ENCODE results near the gene SSTR3.
"Not testable (repeated sequence)": the region's sequence is repeated elsewhere in the genome, so short reads cannot be mapped to it uniquely, and the experiment has no call there.

SSTR3 gene

GRCh38 chr22:37253126-37253660 lies 40.9 kb upstream of the SSTR3 start:
- H2BK120ac ChIP-seq (ENCODE audit: low read depth, low read length), result no peak overlapping the region
- H3K27ac ChIP-seq (ENCODE audit: low read depth, low read length), result no peak overlapping the region
- no peak for DNase-seq
- no peak overlapping the region for H2BK5ac ChIP-seq (ENCODE audit: low read length)
- H3K4ac ChIP-seq (ENCODE audit: low read depth, low read length), result no peak overlapping the region
- no peak overlapping the region for H3K23ac ChIP-seq (ENCODE audit: low read length)
- no peak overlapping the region for H4K5ac ChIP-seq (ENCODE audit: low read length)
- no peak overlapping the region for H3K18ac ChIP-seq (ENCODE audit: low read length)
- H3K79me2 ChIP-seq (ENCODE audit: control insufficient read depth, insufficient read depth, low read length), result no peaks in the 10 kb centered on the region
- H3K36me3 ChIP-seq (ENCODE audit: control insufficient read depth, insufficient read depth, low read length), result no peaks in the 10 kb centered on the region
- no CpG with 5 or more reads among the region's 7 CpGs for WGBS (ENCODE audit: extremely low coverage, insufficient coverage, low lambda C conversion rate)
- H3K79me1 ChIP-seq (ENCODE audit: low read length), result no peaks in the 10 kb centered on the region
- no peaks in the 10 kb centered on the region for H3K4me1 ChIP-seq (ENCODE audit: control insufficient read depth, low read depth, low read length)
- no peak overlapping the region for H2BK15ac ChIP-seq (replicated peaks; ENCODE audit: low read depth)
- no peak overlapping the region for H3K4me2 ChIP-seq (ENCODE audit: low read length)
- H3K9ac ChIP-seq (ENCODE audit: low read length), result no peak overlapping the region
- H3K4me3 ChIP-seq (ENCODE audit: low read length), result no peak overlapping the region
- H3K56ac ChIP-seq (ENCODE audit: low read length), result no peak overlapping the region
- no peaks in the 10 kb centered on the region for H3K27me3 ChIP-seq (ENCODE audit: insufficient read depth, low read length, poor library complexity)
- H2AK5ac ChIP-seq (ENCODE audit: low read length), result no peak overlapping the region
- H4K8ac ChIP-seq (ENCODE audit: low read depth, low read length), result no peak overlapping the region

- H3K27me3 ChIP-seq (ENCODE audit: insufficient read depth, low read length, poor library complexity); H2BK15ac ChIP-seq (replicated peaks; ENCODE audit: low read depth); H4K5ac ChIP-seq (ENCODE audit: low read length); H3K4me1 ChIP-seq (ENCODE audit: control insufficient read depth, low read depth, low read length); H3K27ac ChIP-seq (ENCODE audit: low read depth, low read length); H3K79me2 ChIP-seq (ENCODE audit: control insufficient read depth, insufficient read depth, low read length); H4K8ac ChIP-seq (ENCODE audit: low read depth, low read length); H3K23ac ChIP-seq (ENCODE audit: low read length); H3K4me3 ChIP-seq (ENCODE audit: low read length); H3K4ac ChIP-seq (ENCODE audit: low read depth, low read length); H2AK5ac ChIP-seq (ENCODE audit: low read length); H3K56ac ChIP-seq (ENCODE audit: low read length); H3K4me2 ChIP-seq (ENCODE audit: low read length); H3K18ac ChIP-seq (ENCODE audit: low read length); H2BK5ac ChIP-seq (ENCODE audit: low read length); H2BK120ac ChIP-seq (ENCODE audit: low read depth, low read length); DNase-seq; H3K79me1 ChIP-seq (ENCODE audit: low read length); H3K9ac ChIP-seq (ENCODE audit: low read length); H3K36me3 ChIP-seq (ENCODE audit: control insufficient read depth, insufficient read depth, low read length): not testable (repeated sequence)
- WGBS (ENCODE audit: extremely low coverage, insufficient coverage, low lambda C conversion rate), result no CpG with 5 or more reads among the region's 8 CpGs
Observed at GRCh38 chr22:37251836-37252235, 39.6 kb upstream of the SSTR3 start.

GRCh38 chr22:37249986-37250385 lies 37.7 kb upstream of the SSTR3 start:
- H3K79me1 ChIP-seq (ENCODE audit: low read length), result no peaks in the 10 kb centered on the region
- H2BK5ac ChIP-seq (ENCODE audit: low read length), result no peak overlapping the region
- no peaks in the 10 kb centered on the region for H3K27me3 ChIP-seq (ENCODE audit: insufficient read depth, low read length, poor library complexity)
- no peaks in the 10 kb centered on the region for H3K79me2 ChIP-seq (ENCODE audit: control insufficient read depth, insufficient read depth, low read length)
- H3K27ac ChIP-seq (ENCODE audit: low read depth, low read length), result no peak overlapping the region
- no peak overlapping the region for H3K56ac ChIP-seq (ENCODE audit: low read length)
- no peak overlapping the region for H2BK120ac ChIP-seq (ENCODE audit: low read depth, low read length)
- no peaks in the 10 kb centered on the region for H3K36me3 ChIP-seq (ENCODE audit: control insufficient read depth, insufficient read depth, low read length)
- no peaks in the 10 kb centered on the region for H3K4me1 ChIP-seq (ENCODE audit: control insufficient read depth, low read depth, low read length)
- H4K5ac ChIP-seq (ENCODE audit: low read length), result no peak overlapping the region
- H2AK5ac ChIP-seq (ENCODE audit: low read length), result no peak overlapping the region
- no CpG with 5 or more reads among the region's 12 CpGs for WGBS (ENCODE audit: extremely low coverage, insufficient coverage, low lambda C conversion rate)
- peak; percentile 41 for DNase-seq
- H3K23ac ChIP-seq (ENCODE audit: low read length), result no peak overlapping the region
- H2BK15ac ChIP-seq (replicated peaks; ENCODE audit: low read depth), result no peak overlapping the region
- no peak overlapping the region for H3K4me3 ChIP-seq (ENCODE audit: low read length)
- H4K8ac ChIP-seq (ENCODE audit: low read depth, low read length), result no peak overlapping the region
- no peak overlapping the region for H3K4me2 ChIP-seq (ENCODE audit: low read length)
- H3K18ac ChIP-seq (ENCODE audit: low read length), result no peak overlapping the region
- no peak overlapping the region for H3K9ac ChIP-seq (ENCODE audit: low read length)
- no peak overlapping the region for H3K4ac ChIP-seq (ENCODE audit: low read depth, low read length)

GRCh38 chr22:37248251-37248650 lies 36.0 kb upstream of the SSTR3 start:
- Histone ChIP-seq H3K36me3 (ENCODE audit: control insufficient read depth, insufficient read depth, low read length) (no peaks in the 10 kb centered on the region), H4K5ac (ENCODE audit: low read length) (no peak overlapping the region), H3K23ac (ENCODE audit: low read length) (no peak overlapping the region), H3K79me1 (ENCODE audit: low read length) (no peaks in the 10 kb centered on the region), H3K4ac (ENCODE audit: low read depth, low read length) (no peak overlapping the region), H3K27ac (ENCODE audit: low read depth, low read length) (no peak overlapping the region), H2BK15ac (replicated peaks; ENCODE audit: low read depth) (no peak overlapping the region), H3K4me2 (ENCODE audit: low read length) (no peak overlapping the region), H3K18ac (ENCODE audit: low read length) (no peak overlapping the region), H3K4me3 (ENCODE audit: low read length) (no peak overlapping the region), H3K79me2 (ENCODE audit: control insufficient read depth, insufficient read depth, low read length) (no peaks in the 10 kb centered on the region), H2BK120ac (ENCODE audit: low read depth, low read length) (no peak overlapping the region), H3K56ac (ENCODE audit: low read length) (no peak overlapping the region), H3K9ac (ENCODE audit: low read length) (no peak overlapping the region), H4K8ac (ENCODE audit: low read depth, low read length) (no peak overlapping the region), H3K4me1 (ENCODE audit: control insufficient read depth, low read depth, low read length) (peaks cover 3% of the 10 kb centered on the region), H2BK5ac (ENCODE audit: low read length) (no peak overlapping the region), H2AK5ac (ENCODE audit: low read length) (no peak overlapping the region), H3K27me3 (ENCODE audit: insufficient read depth, low read length, poor library complexity) (no peaks in the 10 kb centered on the region)
- DNase-seq, result no peak
- no CpG with 5 or more reads among the region's 6 CpGs for WGBS (ENCODE audit: extremely low coverage, insufficient coverage, low lambda C conversion rate)

- H3K4me1 ChIP-seq (ENCODE audit: control insufficient read depth, low read depth, low read length), result peaks cover 3% of the 10 kb centered on the region
- no peak overlapping the region for H3K4me3 ChIP-seq (ENCODE audit: low read length)
- H2AK5ac ChIP-seq (ENCODE audit: low read length), result no peak overlapping the region
- H3K4ac ChIP-seq (ENCODE audit: low read depth, low read length), result no peak overlapping the region
- H2BK120ac ChIP-seq (ENCODE audit: low read depth, low read length), result no peak overlapping the region
- H3K56ac ChIP-seq (ENCODE audit: low read length), result no peak overlapping the region
- no peak overlapping the region for H3K4me2 ChIP-seq (ENCODE audit: low read length)
- no peak overlapping the region for H4K5ac ChIP-seq (ENCODE audit: low read length)
- H3K79me2 ChIP-seq (ENCODE audit: control insufficient read depth, insufficient read depth, low read length), result no peaks in the 10 kb centered on the region
- no peak overlapping the region for H3K27ac ChIP-seq (ENCODE audit: low read depth, low read length)
- H4K8ac ChIP-seq (ENCODE audit: low read depth, low read length), result no peak overlapping the region
- no peaks in the 10 kb centered on the region for H3K36me3 ChIP-seq (ENCODE audit: control insufficient read depth, insufficient read depth, low read length)
- H3K27me3 ChIP-seq (ENCODE audit: insufficient read depth, low read length, poor library complexity), result no peaks in the 10 kb centered on the region
- H2BK15ac ChIP-seq (replicated peaks; ENCODE audit: low read depth), result no peak overlapping the region
- no peak overlapping the region for H3K23ac ChIP-seq (ENCODE audit: low read length)
- WGBS (ENCODE audit: extremely low coverage, insufficient coverage, low lambda C conversion rate), result no CpG with 5 or more reads among the region's 6 CpGs
- H3K9ac ChIP-seq (ENCODE audit: low read length), result no peak overlapping the region
- H3K18ac ChIP-seq (ENCODE audit: low read length), result no peak overlapping the region
- no peaks in the 10 kb centered on the region for H3K79me1 ChIP-seq (ENCODE audit: low read length)
- H2BK5ac ChIP-seq (ENCODE audit: low read length), result no peak overlapping the region
- no peak for DNase-seq
Observed at GRCh38 chr22:37245740-37246139, 33.5 kb upstream of the SSTR3 start.
